CD14-positive monocyte (primary cell): ENCODE data around the gene VEGFC. TPM values are rescaled to one million over a fixed set of nuclear protein-coding genes. Genes with fewer than 3 reads are reported as not detected.

Experiments used
- DNase-seq, 3 donors: peaks; one replicate each; pipeline ENCODE4 v3.0.0-alpha.2; 2011 to 2022
- H2AFZ ChIP-seq: 2 replicates; pipeline ENCODE4 v1.6.0; 2012; ENCODE audit warnings: mild to moderate bottlenecking, low read depth, low read length, inconsistent platforms; ENCODE audit not compliant: insufficient read depth, poor library complexity, severe bottlenecking
- H3K27ac ChIP-seq, 2 donors: 1 replicate in 1 of 2; 2 replicates in 1 of 2; pipeline ENCODE4 v1.5.1; 2012 to 2013; ENCODE audit warnings: low read length in 2 of 2, control low read depth in 1 of 2, inconsistent platforms in 1 of 2, low read depth in 1 of 2, mild to moderate bottlenecking in 1 of 2
- H3K27me3 ChIP-seq, 2 donors: one replicate each; pipeline versions ENCODE4 v1.6.0 to v1.6.1; 2011 to 2013; ENCODE audit warnings: low read length in 2 of 2; ENCODE audit not compliant: control insufficient read depth in 2 of 2, insufficient read depth in 2 of 2
- H3K36me3 ChIP-seq, 2 donors: replicated peaks in 1 of 2; 1 replicate in 1 of 2; 2 replicates in 1 of 2; pipeline versions ENCODE4 v1.5.1 to v1.6.1; 2012 to 2013; ENCODE audit warnings: low read length in 2 of 2, control low read depth in 1 of 2, inconsistent platforms in 1 of 2, mild to moderate bottlenecking in 1 of 2; ENCODE audit not compliant: insufficient read depth in 2 of 2, control insufficient read depth in 1 of 2
- H3K4me1 ChIP-seq, 2 donors: 1 replicate in 1 of 2; 2 replicates in 1 of 2; pipeline versions ENCODE4 v1.5.1 to v1.6.1; 2012 to 2013; ENCODE audit warnings: low read length in 2 of 2, control low read depth in 1 of 2, inconsistent platforms in 1 of 2, mild to moderate bottlenecking in 1 of 2, moderate library complexity in 1 of 2; ENCODE audit not compliant: insufficient read depth in 2 of 2, control insufficient read depth in 1 of 2
- H3K4me2 ChIP-seq: replicated peaks from 2 replicates; pipeline ENCODE3; 2012; ENCODE audit warnings: low read length, moderate library complexity, mild to moderate bottlenecking; ENCODE audit not compliant: poor library complexity, severe bottlenecking; ENCODE audit errors: extremely low read depth
- H3K4me3 ChIP-seq, 3 experiments: fragments of 200-600 bp in 1 of 3; sonication (generic) in 1 of 3; replicated peaks in 1 of 3; 1 replicate in 2 of 3; 2 replicates in 1 of 3; pipeline ENCODE4 v1.5.1; 2011 to 2013; ENCODE audit warnings: low read length in 3 of 3, mild to moderate bottlenecking in 3 of 3, control low read depth in 2 of 3, low read depth in 2 of 3, inconsistent platforms in 1 of 3, moderate library complexity in 1 of 3
- H3K79me2 ChIP-seq: 2 replicates; pipeline ENCODE4 v1.6.0; 2012; ENCODE audit warnings: mild to moderate bottlenecking, control low read depth, inconsistent platforms, low read length, moderate library complexity; ENCODE audit not compliant: insufficient read depth
- H3K9ac ChIP-seq: 2 replicates; pipeline ENCODE4 v1.6.0; 2017; ENCODE audit warnings: low read length, mild to moderate bottlenecking; ENCODE audit not compliant: insufficient read depth, poor library complexity, severe bottlenecking
- H3K9me3 ChIP-seq, 2 donors: replicated peaks in 1 of 2; 1 replicate in 1 of 2; 2 replicates in 1 of 2; pipeline versions ENCODE4 v1.5.1 to v1.6.1; 2012 to 2013; ENCODE audit warnings: low read length in 2 of 2, control low read depth in 1 of 2; ENCODE audit not compliant: control insufficient read depth in 1 of 2, insufficient read depth in 1 of 2
- H4K20me1 ChIP-seq: 2 replicates; pipeline ENCODE4 v1.6.0; 2012; ENCODE audit warnings: mild to moderate bottlenecking, low read length, control low read depth, moderate library complexity; ENCODE audit not compliant: insufficient read depth
- H3K27ac Mint-ChIP-seq, 7 donors: one replicate each; pipeline ENCODE4 v1.8.0; 2020; ENCODE audit warnings: mild to moderate bottlenecking in 7 of 7, mixed read lengths in 7 of 7, moderate library complexity in 6 of 7, inconsistent platforms in 2 of 7
- H3K27me3 Mint-ChIP-seq, 3 donors: one replicate each; pipeline ENCODE4 v1.8.0; 2021 to 2022; ENCODE audit warnings: low read depth in 3 of 3, mild to moderate bottlenecking in 3 of 3, mixed read lengths in 3 of 3, moderate library complexity in 3 of 3, inconsistent platforms in 1 of 3
- H3K36me3 Mint-ChIP-seq, 2 donors: one replicate each; pipeline ENCODE4 v1.8.0; 2020; ENCODE audit warnings: mixed read lengths in 2 of 2, inconsistent platforms in 1 of 2, mild to moderate bottlenecking in 1 of 2
- H3K4me1 Mint-ChIP-seq: one replicate; pipeline ENCODE4 v1.8.0; 2020; ENCODE audit warnings: mild to moderate bottlenecking, mixed read lengths
- H3K4me3 Mint-ChIP-seq, 2 donors: one replicate each; pipeline ENCODE4 v1.8.0; 2020; ENCODE audit warnings: mild to moderate bottlenecking in 2 of 2, mixed read lengths in 2 of 2, moderate library complexity in 1 of 2
- H3K9me3 Mint-ChIP-seq, 7 donors: one replicate each; pipeline ENCODE4 v1.8.0; 2020 to 2022; ENCODE audit warnings: mixed read lengths in 7 of 7, mild to moderate bottlenecking in 6 of 7, moderate library complexity in 6 of 7, inconsistent platforms in 2 of 7
- CTCF ChIP-seq: fragments of 200-600 bp; IDR thresholded peaks from one replicate; pipeline ENCODE4 v1.8.0; 2022; ENCODE audit warnings: antibody characterized with exemption, mild to moderate bottlenecking
- WGBS: methylation state at CpG from one replicate; pipeline ENCODE4 v1.1.5; 2013; ENCODE audit warnings: missing lambda C conversion rate; ENCODE audit not compliant: insufficient coverage; 5-methylcytosine and 5-hydroxymethylcytosine counted together
- intact Hi-C, 2 donors: fragments of 100-400 bp; cut with micrococcal nuclease; formaldehyde crosslinking; loops; one replicate each; pipeline versions ENCODE4 v1.15.0 to v1.15.1; 2023
- polyA plus RNA-seq, 3 donors: library from polyadenylated mRNA; depleted of rRNA in 1 of 3; unstranded in 2 of 3; stranded (reverse) in 1 of 3; fragments of 300-500 nt in 2 of 3; fragments of >200 nt in 1 of 3; fragmentation: Illumina TruSeq in 2 of 3; gene quantifications; 1 replicate in 2 of 3; 2 replicates in 1 of 3; pipeline ENCODE4 v1.2.3, GENCODE V29; 2012 to 2021

Gene VEGFC
- polyA plus RNA-seq, 3 donors, result not detected

- Histone ChIP-seq H3K4me2 (no peak overlapping the region), H3K4me1 (no peaks in the 10 kb centered on the region), H3K4me3 (no peak overlapping the region), H3K27me3 (peaks cover 43 to 51% of the 10 kb centered on the region in 2 donors), H3K9ac (no peak overlapping the region), H3K27ac (no peak overlapping the region), H2AFZ (no peak overlapping the region), H3K9me3 (peaks cover 0 to 13% of the 10 kb centered on the region in 2 donors), H4K20me1 (no peaks in the 10 kb centered on the region), H3K79me2 (no peaks in the 10 kb centered on the region), H3K36me3 (no peaks in the 10 kb centered on the region)
- H3K4me1 Mint-ChIP-seq, result peaks cover 8% of the 10 kb centered on the region
- no peak for DNase-seq
- H3K4me3 Mint-ChIP-seq, result peak overlapping the region in 1 of 2 donors; percentile 49
- H3K27me3 Mint-ChIP-seq, result peaks cover 33 to 50% (median 39%) of the 10 kb centered on the region in 3 donors
- H3K36me3 Mint-ChIP-seq, result no peaks in the 10 kb centered on the region
- no CpG with 5 or more reads among the region's 1 CpG for WGBS
- peaks cover 0 to 4% (median 0%) of the 10 kb centered on the region in 7 donors for H3K9me3 Mint-ChIP-seq
- TF ChIP-seq CTCF, result peak; percentile 46
- intact Hi-C loops, result no loop called here
- H3K27ac Mint-ChIP-seq, result no peak overlapping the region
These were observed 2.8 kb downstream of the VEGFC start for GRCh38 chr4:176789955-176790354.

GRCh38 chr4:176788971-176789370 lies 3.8 kb downstream of the VEGFC start:
- H3K4me1 ChIP-seq, result no peaks in the 10 kb centered on the region
- no peak for TF ChIP-seq CTCF
- no peaks in the 10 kb centered on the region for H3K36me3 Mint-ChIP-seq
- no peak overlapping the region for H3K4me2 ChIP-seq
- intact Hi-C loops, result no loop called here
- H3K79me2 ChIP-seq, result no peaks in the 10 kb centered on the region
- no peak overlapping the region for H3K27ac ChIP-seq
- no peak overlapping the region for H3K27ac Mint-ChIP-seq
- peaks cover 34 to 41% of the 10 kb centered on the region in 2 donors for H3K27me3 ChIP-seq
- 92% methylated on average over 2 of the region's 6 CpGs for WGBS
- DNase-seq, result no peak
- peaks cover 0 to 4% (median 0%) of the 10 kb centered on the region in 7 donors for H3K9me3 Mint-ChIP-seq
- no peak overlapping the region for H2AFZ ChIP-seq
- H3K36me3 ChIP-seq, result no peaks in the 10 kb centered on the region
- H3K4me3 Mint-ChIP-seq, result no peak overlapping the region
- no peak overlapping the region for H3K9ac ChIP-seq
- peaks cover 32 to 42% (median 33%) of the 10 kb centered on the region in 3 donors for H3K27me3 Mint-ChIP-seq
- no peaks in the 10 kb centered on the region for H4K20me1 ChIP-seq
- H3K9me3 ChIP-seq, result peaks cover 0 to 11% of the 10 kb centered on the region in 2 donors
- no peak overlapping the region for H3K4me3 ChIP-seq
- peaks cover 8% of the 10 kb centered on the region for H3K4me1 Mint-ChIP-seq
